ENCODE data around the gene TCF7L1.
A peak's percentile ranks its signal among the peaks of the same experiment; 100 is the strongest.

The TCF7L1 gene

DNA sequence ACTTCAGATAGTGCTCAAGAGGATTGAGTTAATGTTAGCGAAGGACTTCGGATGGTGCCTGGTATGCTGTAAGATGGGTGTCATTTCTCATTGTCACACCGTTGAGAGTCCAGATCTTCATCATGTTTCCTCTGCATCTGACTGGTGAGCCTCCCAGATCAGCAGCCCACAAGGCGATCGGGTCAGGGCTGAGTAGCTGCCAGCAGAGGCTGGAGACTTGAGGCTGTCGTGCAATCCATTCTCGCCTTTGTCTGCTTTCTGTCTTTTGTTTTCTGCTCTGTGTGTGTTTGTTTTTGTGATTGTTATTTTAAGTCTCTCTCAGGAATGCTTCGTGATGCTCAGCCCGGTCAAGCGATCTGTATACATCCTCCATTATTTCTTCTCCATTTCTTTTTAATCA, 98.8 kb downstream of the TCF7L1 start:
- no peak for DNase-seq

DNA sequence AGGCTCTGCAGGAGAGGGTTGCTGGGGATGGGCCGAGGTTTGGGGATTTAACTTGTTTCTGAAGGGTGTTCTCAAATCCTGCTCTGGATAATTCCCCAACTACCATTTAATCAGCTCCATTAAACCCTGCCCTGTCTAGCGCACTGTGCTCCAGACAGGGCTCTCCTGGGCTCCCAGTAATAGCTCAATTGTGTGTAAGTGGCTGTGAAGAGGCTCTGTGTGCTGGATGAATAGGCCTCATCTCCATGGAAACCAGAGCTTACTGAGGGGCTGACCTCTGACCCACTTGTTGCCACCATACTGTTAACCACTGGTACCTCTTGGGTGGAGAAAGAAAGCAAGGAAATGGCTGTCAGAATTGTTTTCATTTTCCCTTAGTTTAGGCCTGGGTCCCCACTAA, 101.7 kb downstream of the TCF7L1 start:
- DNase-seq, result no peak

DNA sequence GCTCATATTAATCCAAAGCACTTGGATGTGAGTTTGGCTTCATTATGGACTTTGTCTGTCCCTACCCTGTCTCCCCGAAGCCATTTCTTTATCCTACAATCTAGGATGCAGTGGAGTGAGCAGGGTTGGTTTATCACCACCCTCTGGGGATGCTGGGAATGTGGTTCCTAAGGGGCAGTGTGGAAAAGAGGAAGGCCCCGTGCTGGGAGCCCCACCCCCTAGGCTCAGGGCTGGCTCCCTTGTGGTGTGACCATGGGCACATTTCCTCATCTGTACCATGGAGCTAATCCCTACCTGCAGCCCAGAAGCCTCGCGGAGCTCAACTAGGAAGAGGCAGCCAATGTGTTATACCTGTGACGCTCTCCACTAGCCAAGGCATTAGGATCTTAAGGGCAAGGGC, 102.1 kb downstream of the TCF7L1 start:
- no peak for DNase-seq

DNA sequence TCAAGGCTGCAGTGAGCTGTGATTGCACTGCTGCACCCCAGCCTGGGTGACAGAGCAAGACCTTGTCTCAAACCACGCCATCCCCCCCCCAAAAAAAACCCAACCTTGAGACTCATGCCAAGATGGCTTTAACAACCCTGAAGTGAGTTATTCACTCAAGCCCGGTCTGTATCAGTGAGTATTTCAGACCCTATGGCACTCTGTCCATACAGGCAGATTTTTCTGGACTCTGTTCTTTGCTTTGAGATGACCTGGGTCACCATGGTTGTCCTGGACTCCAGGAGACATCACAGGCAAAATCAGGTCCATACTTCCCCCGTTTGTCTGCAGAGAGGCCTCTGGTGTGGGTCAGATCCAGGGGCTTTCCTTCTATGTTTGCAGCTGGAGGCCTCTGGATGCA, 102.9 kb downstream of the TCF7L1 start:
- DNase-seq, result no peak

DNA sequence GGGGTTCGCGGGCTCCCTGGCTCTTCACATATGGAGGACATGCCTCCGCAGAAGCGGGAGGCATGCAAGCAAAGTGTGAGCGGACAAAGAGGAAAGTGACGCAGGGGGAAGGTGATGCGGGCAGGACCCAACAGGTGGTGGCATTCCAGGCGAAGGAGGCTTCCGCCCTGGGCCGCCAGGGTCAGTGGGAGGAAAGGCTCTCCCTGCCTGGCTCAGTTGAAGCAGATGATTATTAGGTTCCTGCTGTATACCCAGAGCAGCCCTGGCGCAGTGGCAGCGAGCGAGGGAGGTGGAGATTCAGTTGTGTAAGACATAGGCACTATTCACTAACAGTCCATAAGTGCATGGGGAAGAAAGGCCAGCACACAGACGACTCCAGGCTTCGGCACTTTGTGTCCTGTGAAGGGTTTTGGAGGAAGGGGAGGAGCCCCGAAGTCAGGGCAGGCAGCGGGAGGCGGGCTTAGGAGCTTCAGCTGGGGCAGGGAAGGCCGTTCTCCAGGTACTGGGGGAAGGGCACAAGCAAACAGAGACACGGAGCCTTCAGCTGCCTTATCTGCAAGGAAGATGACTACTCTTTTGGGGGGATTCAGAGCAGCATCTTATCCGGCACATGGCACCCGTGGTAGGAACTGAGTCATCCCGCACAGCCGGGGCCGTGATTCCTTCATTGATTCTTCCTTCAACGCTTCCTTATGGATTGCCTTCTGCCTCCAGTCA, 104.8 kb downstream of the TCF7L1 start:
- peak; percentile 63 to 74 for DNase-seq

DNA sequence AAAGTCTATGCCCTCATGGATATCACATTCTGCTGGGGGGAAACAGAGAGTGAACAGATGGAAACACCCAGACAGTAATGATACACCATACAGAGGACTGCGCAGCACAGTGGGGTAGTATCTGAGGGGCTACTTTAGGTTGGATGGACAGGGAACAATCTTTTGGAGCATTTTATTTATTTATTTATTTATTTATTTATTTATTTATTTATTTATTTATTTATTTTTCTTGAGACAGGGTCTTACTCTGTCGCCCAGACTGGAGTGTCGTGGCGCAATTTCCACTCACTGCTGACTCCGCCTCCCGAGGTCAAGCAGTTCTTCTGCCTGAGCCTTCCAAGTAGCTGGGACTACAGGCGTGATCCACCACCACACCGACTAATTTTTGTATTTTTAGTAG, 105.4 kb downstream of the TCF7L1 start:
- no peak for DNase-seq

DNA sequence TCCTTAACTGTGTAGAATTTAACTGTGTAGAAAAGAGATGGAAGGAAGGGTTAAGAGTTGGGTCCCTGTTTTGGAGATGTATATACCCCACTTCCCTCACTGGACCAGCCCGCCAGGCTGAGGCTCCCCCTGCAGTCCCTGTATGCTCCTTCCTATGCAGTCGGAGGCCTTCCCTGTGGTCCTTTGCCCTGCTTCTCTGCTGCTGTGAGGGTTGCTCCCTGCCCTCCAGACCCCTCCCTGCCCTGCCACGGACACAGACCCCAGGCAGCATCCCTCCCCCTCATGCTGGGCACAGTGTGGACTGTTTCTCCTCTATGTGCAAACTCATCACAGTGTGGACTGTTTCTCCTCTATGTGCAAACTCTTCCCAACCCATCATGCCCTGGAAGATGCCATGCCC, 105.9 kb downstream of the TCF7L1 start:
- DNase-seq, result no peak

DNA sequence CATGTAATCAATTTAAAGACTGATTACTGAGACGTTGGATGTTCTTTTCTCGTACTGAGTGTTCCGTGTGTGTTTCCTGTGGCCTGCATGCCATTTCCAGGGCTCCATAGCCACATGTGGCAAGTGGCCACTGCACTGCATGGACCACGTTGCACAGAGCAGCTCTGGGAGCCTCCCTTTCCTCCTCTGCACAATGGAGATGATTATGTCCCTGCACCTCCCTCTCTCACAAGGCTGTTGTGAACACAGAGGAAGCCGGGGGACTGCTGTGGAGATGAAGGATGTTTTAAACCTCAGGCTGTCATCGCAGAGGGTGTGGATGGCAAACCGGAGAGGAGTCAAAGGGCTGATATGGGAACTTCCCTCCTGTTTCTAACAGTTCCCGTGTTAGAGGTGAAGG, 106.9 kb downstream of the TCF7L1 start:
- DNase-seq, result no peak

DNA sequence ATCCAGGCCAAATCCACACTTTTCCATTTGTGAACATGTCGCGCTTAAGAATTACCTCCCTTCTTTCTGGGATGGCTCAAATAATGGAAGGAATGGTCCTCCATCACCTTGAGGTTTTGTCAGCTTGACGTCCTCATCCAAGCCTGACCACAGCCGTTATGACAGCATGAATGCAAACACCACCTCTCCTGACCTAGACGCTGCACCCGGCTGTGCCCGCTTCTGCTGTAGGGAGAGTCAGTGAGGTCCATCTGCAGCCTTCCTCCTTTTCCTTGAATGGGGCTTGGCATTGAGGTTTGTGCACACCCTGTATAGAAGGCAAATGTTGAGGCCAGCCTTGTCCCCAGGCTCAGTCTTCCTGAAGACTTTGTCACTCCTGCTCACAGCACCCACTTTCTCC, 109.1 kb downstream of the TCF7L1 start:
- DNase-seq, result no peak

DNA sequence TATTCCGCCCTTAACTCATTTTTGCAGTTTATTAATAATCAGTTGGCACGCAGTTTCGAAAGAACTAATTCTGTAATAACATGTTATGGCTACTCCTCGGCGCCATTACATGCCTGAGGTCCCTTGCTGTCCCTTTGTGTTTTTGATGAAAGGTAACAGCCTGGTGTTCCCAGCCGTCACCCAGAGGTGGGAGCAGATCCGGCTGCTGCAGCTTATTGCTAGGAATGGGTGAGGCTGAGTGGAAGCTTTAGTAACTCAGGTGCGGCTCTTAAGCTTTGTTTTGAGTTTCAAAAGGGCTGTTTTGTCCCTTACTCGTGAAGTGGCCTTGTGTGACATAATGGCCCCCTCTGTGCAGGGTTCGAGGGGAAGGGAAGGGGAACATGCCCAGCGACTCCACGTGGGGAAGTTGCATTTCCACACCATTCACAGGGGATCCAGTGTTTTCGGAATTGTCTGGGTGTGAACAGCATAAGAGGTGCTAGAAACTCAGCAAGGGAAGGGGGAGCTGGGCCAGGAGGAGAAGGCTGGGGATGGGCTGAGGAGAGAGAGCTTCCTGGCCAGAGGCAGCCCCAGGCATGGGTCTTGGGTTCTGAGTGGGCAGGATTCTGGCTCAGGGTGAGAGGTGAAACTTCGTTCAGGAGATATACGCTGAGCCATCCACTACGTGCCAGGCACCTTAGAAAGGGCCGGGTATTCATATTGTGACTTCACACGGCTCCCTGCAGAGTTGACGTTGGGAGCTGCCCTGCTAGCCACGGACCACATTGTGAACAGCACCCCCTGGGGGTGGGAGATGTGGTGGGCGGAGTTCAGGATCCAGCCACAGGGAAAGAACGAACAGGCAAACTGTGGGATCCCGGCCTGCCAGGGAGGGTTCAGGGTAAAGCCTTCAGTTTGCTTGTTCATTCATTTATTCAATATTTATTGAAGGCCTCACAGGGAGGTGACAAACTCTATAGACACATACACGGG, 110.2 kb downstream of the TCF7L1 start:
- peak; percentile 45 to 50 for DNase-seq

DNA sequence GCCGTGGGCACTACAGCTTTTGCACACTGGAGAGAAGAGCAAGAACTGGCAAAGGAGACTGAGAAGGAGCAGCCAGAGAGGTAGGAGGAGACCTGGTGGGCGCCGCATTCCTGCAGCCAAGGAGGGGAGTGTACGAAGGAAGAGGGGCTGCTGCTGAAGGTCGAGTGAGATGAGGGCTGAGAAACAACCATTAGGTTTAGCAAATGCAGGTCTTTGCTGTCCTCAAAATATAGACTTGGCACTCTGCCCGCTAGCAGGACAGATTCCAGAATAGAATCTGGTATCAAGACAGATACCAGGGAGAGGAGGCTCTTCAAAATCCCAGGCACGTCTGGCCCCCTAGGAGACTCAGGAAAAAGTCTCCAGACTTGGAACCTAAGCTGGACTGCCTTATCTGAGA, 111.6 kb downstream of the TCF7L1 start:
- DNase-seq, result no peak

DNA sequence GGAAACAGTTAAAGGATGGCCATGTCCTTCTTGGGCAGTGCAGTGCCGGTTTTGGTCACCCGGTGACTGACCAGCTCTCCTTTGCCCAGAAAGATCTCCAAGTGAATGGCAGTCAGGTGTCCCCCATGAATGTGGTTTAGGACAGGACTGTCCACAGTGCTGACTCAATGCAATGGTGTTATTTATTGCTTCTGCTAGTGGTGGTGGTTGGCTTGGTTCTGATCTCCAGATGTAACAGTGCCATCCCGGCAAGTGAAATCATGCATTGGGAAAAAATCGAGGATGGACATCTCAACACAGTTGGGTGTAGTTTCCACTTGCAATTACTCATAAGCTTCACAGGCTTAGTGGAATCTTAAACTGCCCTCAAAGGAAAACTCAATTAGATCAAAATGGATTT, 112.7 kb downstream of the TCF7L1 start:
- no peak for DNase-seq

DNA sequence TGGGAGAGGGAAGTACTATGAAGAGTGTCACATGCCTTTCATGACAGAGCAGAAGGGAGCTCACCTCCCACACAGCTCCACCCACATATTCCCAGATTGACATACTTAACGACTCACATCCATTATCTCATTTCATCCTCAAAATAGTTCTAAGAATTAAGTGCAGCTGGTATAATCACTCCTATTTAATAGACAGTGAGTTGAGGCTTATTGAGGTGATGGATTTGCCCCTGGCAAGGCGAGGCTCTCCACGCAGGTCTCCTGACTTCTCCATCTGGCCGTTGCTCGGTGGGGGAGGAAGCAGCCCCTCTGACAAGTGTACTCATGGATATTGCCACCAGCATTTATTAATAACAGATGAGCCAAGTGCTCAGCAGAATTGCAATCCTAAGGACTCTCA, 113.2 kb downstream of the TCF7L1 start:
- no peak for DNase-seq

DNA sequence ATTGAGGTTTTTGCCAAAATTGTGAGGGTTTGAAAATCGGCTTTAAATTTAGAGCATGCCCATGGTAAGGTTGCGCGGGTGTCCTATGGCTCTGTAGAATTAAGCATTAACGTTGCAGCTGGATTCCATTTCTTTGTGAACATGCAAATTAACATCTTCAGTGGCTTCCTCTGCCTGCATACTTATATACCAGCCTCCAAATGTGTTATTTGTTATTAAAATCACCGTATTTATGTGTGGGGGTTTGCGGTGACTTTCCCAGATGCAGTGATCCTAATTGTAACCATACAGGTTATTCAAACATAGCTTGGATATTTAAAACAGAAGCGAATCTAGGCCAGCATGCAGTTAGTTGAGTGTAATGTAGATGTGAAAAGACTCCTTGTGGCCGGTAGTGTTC, 114.4 kb downstream of the TCF7L1 start:
- no peak for DNase-seq

DNA sequence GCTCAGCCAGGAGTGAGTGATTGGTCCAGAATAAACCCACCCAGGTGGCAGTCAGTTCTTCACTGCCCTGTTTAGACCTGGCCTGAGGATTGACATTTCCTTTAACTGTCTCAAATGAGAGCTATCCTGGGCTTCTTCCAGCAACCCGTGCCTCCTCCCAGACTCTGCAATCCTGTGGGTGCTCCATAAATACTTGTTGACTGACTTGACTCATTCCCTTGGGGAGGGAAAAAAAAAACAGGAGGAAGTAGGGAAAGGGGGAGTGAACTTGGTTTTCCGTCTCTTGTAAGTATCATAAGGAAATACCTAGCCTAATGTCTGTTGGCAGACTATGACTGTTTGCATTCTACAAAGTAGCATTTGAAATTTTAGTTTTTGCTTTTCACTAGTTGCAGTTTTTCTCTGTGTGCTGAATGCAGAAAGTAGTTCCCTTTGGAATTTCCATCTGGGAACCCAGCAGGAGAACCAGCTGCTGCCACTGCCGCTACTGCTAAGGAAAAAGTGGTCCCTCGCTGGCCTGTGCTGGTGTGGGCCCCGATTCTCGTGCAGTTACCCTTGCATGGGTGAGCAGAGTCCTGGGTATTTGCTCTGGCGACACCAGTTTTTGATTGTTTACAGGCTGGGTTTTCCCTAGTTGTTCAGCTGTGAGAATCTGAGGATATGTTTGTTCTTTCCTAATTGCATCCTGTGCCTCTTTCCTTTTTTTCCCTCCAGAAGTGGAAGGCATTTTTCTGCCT, 115.7 kb downstream of the TCF7L1 start:
- DNase-seq, result no peak

DNA sequence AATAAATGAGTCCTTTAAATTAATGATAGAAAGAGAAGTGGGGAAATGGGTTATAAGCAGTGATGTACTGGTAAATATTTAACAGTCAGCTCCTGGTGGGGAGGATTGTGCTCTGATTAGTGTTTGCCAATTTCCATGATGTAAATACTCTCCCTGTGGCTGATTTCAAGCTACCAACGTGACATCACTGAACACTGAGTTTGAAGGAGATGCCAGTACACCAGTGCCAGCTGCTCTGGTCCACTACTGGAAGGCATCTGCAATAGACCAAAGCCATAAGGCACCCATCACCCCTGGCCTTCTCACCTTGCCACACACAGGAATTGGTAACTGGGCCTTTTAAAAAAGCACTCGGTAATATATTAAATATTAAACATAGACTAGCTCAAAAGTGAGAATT, 116.9 kb downstream of the TCF7L1 start:
- no peak for DNase-seq

DNA sequence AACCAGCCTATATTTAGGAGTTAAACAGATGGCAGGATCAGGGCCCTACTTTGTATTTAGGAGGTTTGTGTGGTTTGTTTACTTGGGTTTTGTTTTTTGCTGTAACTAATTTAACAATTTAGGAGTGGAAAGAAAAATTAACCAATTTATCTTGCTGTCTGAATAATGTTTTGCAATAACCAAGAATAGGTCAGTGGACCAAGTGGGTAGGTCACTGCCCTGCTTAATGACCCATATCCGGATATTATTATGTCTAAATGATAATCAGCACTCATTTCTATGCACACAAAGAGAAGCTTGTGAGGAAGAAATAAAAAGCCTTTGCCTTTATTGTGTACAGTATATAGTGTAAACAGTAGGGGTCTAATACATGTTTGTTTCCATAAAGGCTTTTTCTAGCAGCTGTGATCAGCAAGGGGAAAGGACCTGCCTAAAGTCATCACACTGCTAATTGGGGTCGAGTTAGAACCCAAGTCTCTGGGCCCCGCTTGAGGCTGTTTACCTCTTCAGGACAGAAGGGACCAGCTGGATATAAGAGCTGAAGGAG, 118.0 kb downstream of the TCF7L1 start:
- DNase-seq, result no peak

DNA sequence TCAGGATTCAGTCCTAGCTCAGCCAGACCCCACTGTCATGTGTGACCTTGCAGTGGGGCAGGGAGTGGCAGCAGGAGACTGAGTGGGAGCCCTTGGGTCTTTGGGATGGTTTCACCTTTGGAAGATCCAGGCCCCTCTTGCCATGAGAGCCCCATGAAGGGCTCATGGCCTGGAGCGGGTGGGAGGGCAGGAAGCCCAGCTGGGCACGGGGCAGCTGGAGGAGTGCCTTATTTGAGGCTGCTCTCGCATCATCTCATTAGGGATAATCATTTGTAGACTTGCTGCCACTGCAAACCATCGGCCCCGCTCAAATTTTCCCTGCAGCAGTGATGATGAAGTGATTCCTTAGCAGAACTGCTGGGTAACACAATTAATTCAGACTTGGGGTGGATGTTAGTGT, 120.7 kb downstream of the TCF7L1 start:
- DNase-seq, result no peak

DNA sequence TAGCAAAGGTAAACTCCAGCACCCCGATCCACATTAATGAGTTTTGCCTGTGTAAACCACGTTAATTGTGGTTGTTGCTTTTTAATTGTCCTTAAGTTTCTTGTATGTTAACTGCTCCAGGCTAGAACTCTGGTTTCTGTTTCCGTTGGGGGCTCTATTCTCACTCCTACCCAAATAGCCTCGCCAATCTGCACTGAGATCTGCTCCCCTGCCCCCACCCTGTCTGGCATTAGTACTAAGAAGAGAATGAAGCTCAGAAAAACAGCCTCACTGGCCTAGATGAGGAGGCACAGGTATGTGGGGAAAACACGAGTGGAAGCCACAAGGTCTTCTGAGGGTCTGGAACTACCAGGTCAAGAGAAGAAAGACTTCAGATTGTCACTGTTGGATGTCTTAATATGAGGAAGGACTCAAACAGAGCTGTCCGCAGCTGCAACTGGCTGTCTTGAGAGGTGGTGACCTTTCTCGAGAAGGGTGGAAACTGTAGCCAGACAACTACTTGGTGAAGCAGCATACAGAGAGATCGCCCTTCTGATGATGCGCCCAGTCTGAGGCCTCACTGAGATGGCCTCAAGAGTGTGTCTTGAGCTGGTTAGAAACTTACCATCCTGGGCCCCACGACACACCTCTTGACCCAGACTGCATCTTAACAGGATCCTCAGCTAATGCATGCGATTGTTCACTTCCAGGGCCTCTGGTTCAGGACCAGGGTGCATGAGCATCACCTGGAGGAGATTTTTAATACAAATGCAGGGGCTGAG, 121.5 kb downstream of the TCF7L1 start:
- no peak for DNase-seq

DNA sequence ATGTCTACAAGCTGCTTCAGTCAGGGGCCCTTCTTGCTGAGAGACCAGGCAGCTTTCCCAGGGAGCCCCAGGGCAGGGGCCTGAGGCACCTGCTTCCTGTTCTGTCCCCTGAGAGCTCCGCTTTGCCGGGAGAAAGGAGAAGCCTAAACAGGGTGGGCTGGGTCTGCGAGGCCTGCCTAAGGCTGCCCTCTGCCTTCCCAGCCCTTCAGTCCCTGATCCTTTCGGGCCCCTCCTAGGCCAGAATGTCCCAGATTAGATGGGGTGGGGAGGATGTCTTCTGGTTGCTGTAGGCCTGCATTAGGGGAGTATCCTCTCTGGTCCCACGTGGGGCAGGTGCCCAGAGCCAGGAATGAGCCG, 122.2 kb downstream of the TCF7L1 start:
- peak in 1 of 2 experiments; percentile 24 for DNase-seq

DNA sequence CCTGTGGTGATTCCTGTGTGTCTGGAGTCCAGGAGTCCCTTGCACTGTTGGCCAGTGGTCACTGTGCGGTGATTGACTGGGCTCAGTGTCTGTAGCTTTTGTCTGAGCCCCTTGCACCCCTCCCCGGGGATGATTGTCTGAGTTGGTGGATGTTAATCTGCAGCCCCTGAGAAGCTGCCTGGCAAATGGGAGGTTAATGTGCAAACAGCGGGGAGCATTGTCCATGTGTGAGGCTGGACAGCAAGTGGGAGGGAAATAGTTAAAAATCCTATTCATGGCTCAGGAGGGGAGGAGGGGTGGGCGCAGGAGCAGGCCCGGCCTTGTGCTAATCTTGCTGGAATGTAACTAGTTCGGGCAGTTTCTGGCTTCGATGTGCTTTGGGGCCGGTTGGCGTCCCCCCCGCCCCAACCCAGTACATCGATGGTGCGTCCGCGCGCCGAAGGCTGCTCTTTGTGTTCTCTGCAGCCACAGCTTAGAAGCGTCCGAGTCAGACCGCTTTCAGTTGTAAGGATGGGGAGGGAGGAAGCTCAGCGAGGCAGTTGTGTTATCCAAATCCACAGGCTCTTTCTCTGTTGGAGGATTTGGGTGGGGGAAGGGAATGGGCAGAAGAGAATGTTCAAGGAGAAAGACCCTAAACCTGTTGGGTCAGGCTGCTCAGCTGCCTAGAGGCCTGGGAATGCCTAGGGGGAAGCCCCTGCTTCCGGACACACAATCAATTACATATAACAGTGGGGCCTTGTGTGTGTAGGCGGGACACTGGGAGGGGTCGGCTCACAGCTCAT, 122.8 kb downstream of the TCF7L1 start:
- DNase-seq, result no peak

All from SHP77 (cell line).